ENCODE measurements around the gene RAPGEF4.

DNA sequence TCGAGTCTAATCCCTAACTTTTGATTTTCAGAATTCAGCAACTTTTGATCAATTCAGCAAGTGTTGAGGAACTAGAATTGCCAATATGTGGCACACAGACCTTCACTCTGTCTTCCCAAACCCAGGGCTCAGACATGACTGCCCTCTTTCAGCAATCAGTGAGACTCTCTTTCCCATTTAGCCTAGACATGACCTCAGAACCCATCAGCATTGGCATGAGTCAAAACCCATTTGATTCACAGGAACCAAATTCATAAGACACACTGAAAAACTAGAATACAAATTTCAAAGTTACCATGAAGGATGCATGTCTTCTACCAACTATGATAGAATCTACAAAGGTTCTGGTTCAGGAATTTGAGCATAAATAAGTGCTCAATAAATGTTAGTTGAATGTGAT lies 226.4 kb downstream of the RAPGEF4 start:
- TF ChIP-seq CTCF (IDR thresholded peaks at IDR 0.05) (no peak), EP300 (IDR thresholded peaks at IDR 0.05) (no peak)

Data from tibial nerve (tissue), 4 donors.